GM10266 (cell line): ENCODE data around the gene MYBBP1A.

Experiments
- DNase-seq: peaks from one replicate; pipeline ENCODE4 v3.0.0; 2012; ENCODE audit errors: extremely low spot score
- CTCF ChIP-seq: IDR thresholded peaks from 2 replicates; pipeline ENCODE4 v1.5.1; 2012; ENCODE audit warnings: mild to moderate bottlenecking, low read depth; ENCODE audit not compliant: control insufficient read depth, insufficient read depth; ENCODE audit errors: missing control alignments

Gene MYBBP1A

GRCh38 chr17:4558347-4558971, 3.3 kb upstream of the MYBBP1A start:
- DNase-seq = no peak
- TF ChIP-seq CTCF = no peak

- DNase-seq = no peak
- no peak for TF ChIP-seq CTCF
These were observed 2.6 kb upstream of the MYBBP1A start for GRCh38 chr17:4557626-4558346.

GRCh38 chr17:4556996-4557395, 1.8 kb upstream of the MYBBP1A start:
- TF ChIP-seq CTCF = no peak
- no peak for DNase-seq

GRCh38 chr17:4555873-4556759, 932 bp upstream of the MYBBP1A start:
- DNase-seq = no peak
- TF ChIP-seq CTCF = no peak

GRCh38 chr17:4554441-4554996, 665 bp downstream of the MYBBP1A start:
- DNase-seq = no peak
- TF ChIP-seq CTCF = no peak

- DNase-seq = no peak
- no peak for TF ChIP-seq CTCF
These were observed 1.5 kb downstream of the MYBBP1A start for GRCh38 chr17:4553669-4554068.
